Fibroblast of skin of scalp (primary cell): ENCODE results near the gene NCAPD2.
A peak's percentile ranks its signal among the peaks of the same experiment; 100 is the strongest.
"Not testable (repeated sequence)": the region's sequence is repeated elsewhere in the genome, so short reads cannot be mapped to it uniquely, and the experiment has no call there.

Experiments
- DNase-seq: peaks from one replicate; pipeline ENCODE4 v3.0.0-alpha.2; 2013

The NCAPD2 gene

DNA sequence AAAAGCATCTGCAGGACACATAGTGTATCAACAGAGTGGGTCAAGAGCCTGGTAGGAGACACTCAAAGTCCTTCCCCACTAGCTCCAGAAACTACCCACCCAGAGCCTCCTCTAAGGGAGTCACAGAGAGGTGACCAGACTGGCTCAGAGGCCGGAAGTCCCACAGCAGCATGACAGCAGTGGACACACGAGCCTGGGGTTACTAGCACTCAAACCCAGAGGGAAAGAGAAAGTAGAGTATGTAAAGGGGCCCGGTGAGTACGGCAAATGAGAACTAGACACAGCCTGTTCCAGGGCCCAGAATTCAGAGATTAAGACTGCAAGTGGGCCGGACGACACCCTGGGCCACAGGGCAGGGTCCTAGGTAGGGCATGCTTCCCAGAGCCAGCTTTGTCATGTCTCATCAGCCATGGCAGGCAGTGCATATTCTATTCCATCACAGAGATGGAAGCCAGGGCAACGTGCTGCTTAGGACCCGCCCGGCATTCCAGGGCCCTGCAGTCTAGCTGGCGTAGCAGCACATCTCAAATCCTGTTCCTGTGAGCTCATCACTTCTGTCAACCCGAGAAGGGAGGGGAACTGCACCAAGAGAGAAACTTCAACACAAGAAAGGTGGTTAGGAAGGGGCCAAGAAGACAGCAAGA, 57.7 kb downstream of the NCAPD2 start:
- peak; percentile 86 for DNase-seq

- peak; percentile 52 for DNase-seq
Measured at GRCh38 chr12:6552140-6552551, 58.2 kb downstream of the NCAPD2 start.

DNA sequence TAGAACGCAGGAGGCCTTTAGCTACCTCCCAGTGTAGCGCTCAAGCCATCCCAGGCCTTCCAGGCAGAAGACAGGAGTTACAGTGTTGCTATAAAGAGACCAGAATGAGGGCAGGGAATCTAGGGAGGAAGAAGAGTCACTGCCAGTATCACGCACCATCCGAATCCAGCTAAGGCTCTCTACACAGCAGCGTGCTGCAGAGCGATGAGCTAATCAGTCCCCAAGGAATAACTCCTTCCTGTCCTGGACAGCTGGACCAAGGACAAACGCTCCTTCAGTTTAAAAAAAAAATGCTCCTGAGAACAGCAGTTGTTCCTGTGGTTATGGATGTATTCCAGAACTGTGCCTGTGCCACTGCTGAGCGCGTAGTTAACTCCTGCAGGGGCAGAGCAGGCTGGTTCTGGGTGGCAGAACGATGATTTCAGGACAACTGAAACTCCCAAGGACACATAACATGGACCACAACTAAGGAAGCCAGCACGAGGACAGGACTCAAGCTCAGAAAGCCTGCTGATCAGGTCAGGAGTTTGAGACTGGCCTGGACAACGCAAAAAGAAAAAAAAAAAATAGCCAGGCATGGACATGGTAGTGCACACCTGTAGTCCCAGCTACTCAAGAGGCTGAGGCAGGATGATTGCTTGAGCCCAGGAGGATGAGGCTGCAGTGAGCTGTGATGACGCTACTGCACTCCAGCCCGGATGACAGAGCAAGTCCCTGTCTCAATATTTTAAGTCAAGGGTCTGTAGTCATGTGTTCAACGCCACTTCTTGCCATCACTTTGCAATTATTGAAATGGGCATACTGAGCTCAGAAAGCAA, 59.4 kb downstream of the NCAPD2 start:
- peak; percentile 94 for DNase-seq

DNA sequence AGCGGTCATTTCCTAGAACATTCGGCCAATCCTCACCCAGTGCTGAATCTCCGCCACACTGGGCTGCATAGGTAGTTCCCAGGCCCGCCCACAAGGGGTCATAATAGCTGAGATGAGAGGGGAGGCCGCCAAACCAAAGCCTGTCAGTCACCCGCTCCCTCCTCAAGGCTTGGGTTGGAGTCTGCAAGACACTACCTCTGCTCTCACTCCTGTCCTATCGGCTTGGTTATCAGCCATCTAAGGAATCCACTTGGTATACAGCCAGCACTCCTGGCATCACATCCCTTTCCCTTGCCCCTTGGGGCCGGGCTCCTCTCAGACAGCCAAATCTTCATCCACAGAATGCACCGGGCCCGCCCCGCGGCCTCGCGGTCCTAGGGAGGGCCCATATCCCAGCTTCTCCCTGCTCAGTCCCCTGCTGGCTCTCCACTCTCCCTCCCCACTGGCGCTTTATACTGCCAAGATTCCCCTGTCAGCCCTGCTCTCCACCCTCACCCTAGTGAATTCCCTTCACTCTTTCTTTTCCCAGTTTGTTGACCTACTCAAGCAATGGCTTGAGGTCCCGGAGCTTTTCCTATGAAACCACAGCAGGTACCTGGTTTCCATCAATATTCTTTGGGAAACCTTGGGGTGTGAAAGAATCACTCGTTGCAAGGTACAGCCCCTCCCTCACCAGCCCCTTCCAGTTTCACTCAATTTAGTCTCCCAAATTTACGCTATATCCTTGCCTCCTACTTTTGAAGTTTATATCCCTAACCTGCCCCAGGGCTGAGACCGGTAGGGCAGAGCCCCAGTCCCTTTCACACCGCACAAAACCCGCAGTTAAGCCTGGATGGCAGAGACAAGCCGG, 60.5 kb downstream of the NCAPD2 start:
- DNase-seq, result peak; percentile 77

- no peak for DNase-seq
Measured at GRCh38 chr12:6555018-6555691, 61.3 kb downstream of the NCAPD2 start.

GRCh38 chr12:6556496-6556817, 62.6 kb downstream of the NCAPD2 start:
- DNase-seq, result not testable (repeated sequence)

- no peak for DNase-seq
Measured at GRCh38 chr12:6556857-6557256, 63.0 kb downstream of the NCAPD2 start.

- peak; percentile 80 for DNase-seq
Measured at GRCh38 chr12:6558014-6558760, 64.3 kb downstream of the NCAPD2 start.

GRCh38 chr12:6559500-6559899, 65.6 kb downstream of the NCAPD2 start:
- DNase-seq, result no peak

DNA sequence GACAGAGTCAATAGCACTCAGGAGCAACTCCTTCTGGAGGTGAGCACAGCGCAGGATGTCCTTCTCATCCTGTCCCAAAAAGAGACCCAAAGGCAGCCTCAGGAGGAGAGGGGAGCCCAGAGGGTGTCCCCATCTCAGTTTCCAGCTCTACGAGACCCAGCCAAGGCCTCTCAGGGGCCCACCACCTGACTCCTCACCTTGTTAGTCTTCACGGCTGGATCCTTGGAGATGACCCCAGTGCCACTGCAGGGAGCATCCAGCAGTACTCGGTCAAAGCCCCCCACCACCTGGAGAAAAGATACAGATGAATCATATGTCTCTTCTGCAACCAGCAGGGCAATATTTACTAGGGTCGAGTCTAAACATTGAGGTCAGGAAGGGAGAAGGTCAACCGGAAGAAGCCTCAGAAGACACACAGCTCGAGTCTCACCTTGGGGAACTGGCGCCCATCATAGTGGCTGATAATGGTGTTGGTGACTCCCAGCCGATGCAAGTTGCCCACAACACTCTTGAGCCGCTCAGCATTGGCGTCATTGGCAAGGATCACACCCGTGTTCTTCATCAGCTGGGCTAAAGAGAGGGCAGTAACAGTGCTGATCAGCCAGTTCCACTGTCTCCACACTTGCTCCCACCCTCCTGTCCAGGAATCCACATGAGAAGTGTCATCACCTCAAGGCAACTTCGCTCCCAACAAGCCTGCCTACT, 66.8 kb downstream of the NCAPD2 start:
- no peak for DNase-seq

- no peak for DNase-seq
Measured at GRCh38 chr12:6562881-6563280, 69.0 kb downstream of the NCAPD2 start.

DNA sequence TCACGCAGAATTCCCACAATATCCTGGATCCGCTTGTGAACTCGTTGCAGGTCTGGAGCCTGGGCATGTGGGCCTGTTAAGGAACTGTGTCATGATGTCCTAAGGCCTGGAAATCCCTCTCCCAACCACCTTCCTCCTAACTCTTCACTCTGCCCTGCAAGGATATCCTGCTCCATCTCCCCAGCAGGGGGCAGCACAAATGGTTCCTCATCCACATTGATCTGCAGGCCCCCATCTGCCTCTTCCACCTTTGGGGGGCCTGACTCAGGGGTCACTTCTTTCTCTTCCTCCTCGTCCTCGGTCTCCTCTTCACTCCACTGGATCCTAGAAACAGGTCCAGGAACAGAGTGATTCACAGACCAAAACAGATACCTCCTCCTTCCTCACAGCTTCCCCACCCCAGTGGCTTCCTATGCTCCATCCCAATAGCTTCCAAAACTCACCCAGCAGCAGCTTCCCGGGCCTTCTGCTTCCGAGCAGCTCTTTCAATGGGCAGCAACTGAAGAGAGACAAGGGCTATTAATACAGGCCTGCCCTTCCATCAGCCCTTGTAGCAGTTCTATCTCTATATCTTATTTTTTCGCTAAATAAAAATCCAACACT, 69.6 kb downstream of the NCAPD2 start:
- peak; percentile 45 for DNase-seq

- DNase-seq, result no peak
Measured at GRCh38 chr12:6567112-6567670, 73.3 kb downstream of the NCAPD2 start.

GRCh38 chr12:6569312-6569711, 75.4 kb downstream of the NCAPD2 start:
- no peak for DNase-seq

GRCh38 chr12:6569786-6570185, 75.9 kb downstream of the NCAPD2 start:
- DNase-seq, result no peak

GRCh38 chr12:6570264-6570887, 76.5 kb downstream of the NCAPD2 start:
- DNase-seq, result peak; percentile 43

- no peak for DNase-seq
Measured at GRCh38 chr12:6573001-6573400, 79.1 kb downstream of the NCAPD2 start.

- no peak for DNase-seq
Measured at GRCh38 chr12:6574576-6575295, 80.8 kb downstream of the NCAPD2 start.

DNA sequence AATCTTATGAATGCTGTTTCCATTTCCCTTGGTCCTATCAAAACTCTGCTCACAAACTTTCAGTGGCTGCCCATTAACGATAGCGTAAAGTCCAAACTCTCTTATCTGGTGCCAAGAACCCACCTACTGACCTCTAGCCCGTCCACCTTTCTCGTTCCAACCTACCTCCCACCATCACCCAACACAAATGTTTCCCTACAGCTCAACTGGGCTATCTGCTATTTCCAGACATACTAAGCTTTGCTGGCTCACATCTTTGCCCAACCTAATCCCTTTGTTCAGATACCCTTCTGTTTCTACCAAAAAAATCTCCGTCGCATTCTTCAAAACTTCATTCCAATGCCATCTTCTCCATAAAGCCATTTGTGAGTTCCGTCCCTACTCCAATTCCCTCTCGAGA, 81.7 kb downstream of the NCAPD2 start:
- no peak for DNase-seq
